GM21390 (cell line): ENCODE data around the gene BBS12.

Source experiments
- ATAC-seq: cut with Tn5 transposase; IDR thresholded peaks from one replicate; pipeline ENCODE4 v1.9.1; 2021; ENCODE audit not compliant: unreplicated experiment

Gene BBS12

DNA sequence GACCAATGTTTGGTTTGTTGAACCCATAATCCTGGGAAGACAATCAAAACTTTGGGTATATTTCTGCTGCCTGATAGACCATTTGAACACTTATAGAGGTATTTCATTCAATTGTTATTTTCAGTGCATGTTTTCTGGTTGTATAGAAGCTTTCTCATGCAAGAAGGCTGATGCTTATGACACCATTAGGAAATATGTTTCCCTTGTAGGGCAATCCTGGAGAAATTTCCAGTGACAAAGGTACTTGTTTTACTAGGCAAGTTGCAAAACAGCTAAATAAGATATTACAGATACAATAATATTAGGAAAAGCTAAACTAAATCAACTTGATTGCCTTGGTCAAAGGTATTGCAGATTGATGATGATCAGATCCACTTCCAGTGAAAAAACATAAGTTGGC, 61.3 kb downstream of the BBS12 start:
- ATAC-seq: no peak
